A549 (cell line): ENCODE results near the gene MPPED1. TPM values are rescaled to one million over a fixed set of nuclear protein-coding genes. Genes with fewer than 3 reads are reported as not detected.

Source experiments
- ATAC-seq, 2 experiments: fragments of 200-7000 bp in 1 of 2; fragments of >200 bp in 1 of 2; cut with Nextera tagmentation in 1 of 2; cut with Tn5 transposase in 1 of 2; 3 replicates each; pipeline versions ENCODE4 v1.8.0 to v1.9.1; 2018 to 2020; ENCODE audit warnings: mild to moderate bottlenecking in 1 of 2, moderate library complexity in 1 of 2
- CTCF ChIA-PET: fragments of 300-600 bp; sonication (Branson Sonifier 250); formaldehyde crosslinking; extraction: SDS; loops from one replicate; lab custom pipeline; 2021; ENCODE audit warnings: antibody characterized with exemption, inconsistent platforms; lab: Yijun Ruan, JAX
- POLR2A ChIA-PET: fragments of 350-600 bp; formaldehyde crosslinking; extraction: SDS; loops from one replicate; lab custom pipeline; 2021; ENCODE audit warnings: antibody characterized with exemption, inconsistent platforms; lab: Yijun Ruan, JAX
- DNase-seq, 2 experiments: peaks; one replicate each; pipeline versions ENCODE4 v3.0.0 to v3.0.0-alpha.2; 2011 to 2016; ENCODE audit warnings: low read depth in 1 of 2, low spot score in 1 of 2
- FAIRE-seq: peaks from 2 replicates; lab custom pipeline; 2011; peaks lifted over from hg19 to GRCh38; lab: Jason Lieb, UNC
- H3K27ac ChIP-seq, 2 experiments: fragments of >200 bp; sonication (Bioruptor Twin); formaldehyde crosslinking; 3 replicates each; pipeline ENCODE4 v1.5.1; 2016 to 2017
- H3K4me1 ChIP-seq: fragments of >200 bp; sonication (Bioruptor Twin); formaldehyde crosslinking; 3 replicates; pipeline ENCODE4 v1.6.1; 2016
- H3K4me2 ChIP-seq: fragments of >200 bp; sonication (Bioruptor Twin); formaldehyde crosslinking; 3 replicates; pipeline ENCODE4 v1.6.1; 2016
- H3K4me3 ChIP-seq: fragments of >200 bp; sonication (Bioruptor Twin); formaldehyde crosslinking; 3 replicates; pipeline ENCODE4 v1.5.1; 2016
- H3K9me3 ChIP-seq: fragments of >200 bp; sonication (Bioruptor Twin); formaldehyde crosslinking; 3 replicates; pipeline ENCODE4 v1.6.1; 2016
- CBX2 ChIP-seq: fragments of 200-600 bp; sonication (generic); IDR thresholded peaks from 2 replicates; pipeline ENCODE4 v1.6.1; 2016; ENCODE audit warnings: low read depth, mild to moderate bottlenecking, borderline replicate concordance
- CBX8 ChIP-seq: fragments of 200-600 bp; sonication (generic); IDR thresholded peaks from 2 replicates; pipeline ENCODE4 v1.6.1; 2016
- CEBPB ChIP-seq, 2 experiments: fragments of >200 bp in 1 of 2; sonication (Bioruptor Twin) in 1 of 2; formaldehyde crosslinking in 1 of 2; IDR thresholded peaks; 2 replicates each; pipeline ENCODE4 v1.6.1; 2012 to 2016
- CHD4 ChIP-seq: fragments of 200-600 bp; sonication (generic); IDR thresholded peaks from 2 replicates; pipeline ENCODE4 v1.6.1; 2016; ENCODE audit warnings: antibody characterized with exemption, mild to moderate bottlenecking, borderline replicate concordance
- E2F6 ChIP-seq: IDR thresholded peaks from 2 replicates; pipeline ENCODE4 v1.6.1; 2012; ENCODE audit warnings: low read depth, borderline replicate concordance
- FOSB ChIP-seq: fragments of 250-450 bp; sonication (Bioruptor Pico); IDR thresholded peaks from 2 replicates; pipeline ENCODE4 v1.5.0; 2020; ENCODE audit warnings: mild to moderate bottlenecking, moderate library complexity
- FOSL2 ChIP-seq, 2 experiments: fragments of 450-650 bp in 1 of 2; fragments of >200 bp in 1 of 2; sonication (Bioruptor Twin) in 1 of 2; formaldehyde crosslinking; IDR thresholded peaks; 2 replicates each; pipeline versions ENCODE4 v1.5.0 to v1.6.1; 2016 to 2020; ENCODE audit warnings: mild to moderate bottlenecking in 1 of 2, moderate library complexity in 1 of 2
- HDAC2 ChIP-seq: fragments of 200-600 bp; sonication (generic); IDR thresholded peaks from 2 replicates; pipeline ENCODE4 v1.6.1; 2016
- HOXB13 ChIP-seq: fragments of 250-450 bp; sonication (Bioruptor Pico); IDR thresholded peaks from 2 replicates; pipeline ENCODE4 v1.5.0; 2020; ENCODE audit warnings: low read depth, mild to moderate bottlenecking, moderate library complexity
- JUN ChIP-seq, 2 experiments: fragments of >200 bp; sonication (Bioruptor Twin); formaldehyde crosslinking; IDR thresholded peaks; 2 replicates in 1 of 2; 3 replicates in 1 of 2; pipeline ENCODE4 v1.6.1; 2016 to 2017
- KDM1A ChIP-seq: fragments of 200-600 bp; sonication (generic); IDR thresholded peaks from 2 replicates; pipeline ENCODE4 v1.6.1; 2016; ENCODE audit warnings: low read depth, mild to moderate bottlenecking
- MAFK ChIP-seq: fragments of 450-650 bp; IDR thresholded peaks from 2 replicates; pipeline ENCODE4 v1.6.1; 2014; ENCODE audit not compliant: partially characterized antibody
- MAX ChIP-seq: IDR thresholded peaks from 2 replicates; pipeline ENCODE4 v1.6.1; 2012
- POLR2A ChIP-seq: IDR thresholded peaks from 2 replicates; pipeline ENCODE4 v1.6.1; 2012; ENCODE audit warnings: mild to moderate bottlenecking, low read length
- POLR2AphosphoS2 ChIP-seq: conservative IDR thresholded peaks from 2 replicates; pipeline ENCODE4 v1.6.1; 2012; ENCODE audit warnings: low read length, improper control_type of control experiment, inconsistent platforms
- RAD21 ChIP-seq, 2 experiments: fragments of >200 bp in 1 of 2; sonication (Bioruptor Twin) in 1 of 2; formaldehyde crosslinking in 1 of 2; IDR thresholded peaks in 1 of 2; conservative IDR thresholded peaks in 1 of 2; 2 replicates in 1 of 2; 3 replicates in 1 of 2; pipeline ENCODE4 v1.6.1; 2012 to 2018; ENCODE audit warnings: inconsistent platforms in 1 of 2
- TP53 ChIP-seq: fragments of 250-450 bp; sonication (Bioruptor Pico); IDR thresholded peaks from 2 replicates; pipeline ENCODE4 v1.5.0; 2021; ENCODE audit warnings: mild to moderate bottlenecking, moderate library complexity
- ZNF302 ChIP-seq: fragments of 250-450 bp; sonication (Bioruptor Pico); IDR thresholded peaks from 2 replicates; pipeline ENCODE4 v1.9.0; 2021; ENCODE audit warnings: inconsistent platforms, mild to moderate bottlenecking, moderate library complexity
- ZSCAN20 ChIP-seq: fragments of 250-450 bp; sonication (Bioruptor Pico); IDR thresholded peaks from 2 replicates; pipeline ENCODE4 v1.8.0; 2022; ENCODE audit warnings: mild to moderate bottlenecking, moderate library complexity
- WGBS: methylation state at CpG from one replicate; pipeline ENCODE4 v1.1.6; 2017; ENCODE audit errors: missing lambda C conversion rate; 5-methylcytosine and 5-hydroxymethylcytosine counted together
- polyA plus RNA-seq, 4 experiments: library from polyadenylated mRNA; depleted of rRNA in 3 of 4; stranded (reverse); fragments of >200 nt; fragmentation: RNase III in 1 of 4; extraction: RNeasy Plus Mini Kit Qiagen cat#74134 plus additional on column Dnase treatment in 1 of 4; gene quantifications; 2 replicates in 3 of 4; 3 replicates in 1 of 4; pipeline ENCODE4 v1.2.3, GENCODE V29; 2011 to 2017
- TF ChIP-seq, protein P1 (sequence below): IDR thresholded peaks from 2 replicates; pipeline ENCODE4 v1.6.1; 2012
- TF ChIP-seq, protein P2 (sequence below): fragments of 200-600 bp; sonication (generic); IDR thresholded peaks from 2 replicates; pipeline ENCODE4 v1.6.1; 2016; ENCODE audit warnings: antibody characterized with exemption, mild to moderate bottlenecking, moderate library complexity

The MPPED1 gene
- polyA plus RNA-seq, 2 of the 4 experiments (the other 2 are of a cell fraction), result not detected

DNA sequence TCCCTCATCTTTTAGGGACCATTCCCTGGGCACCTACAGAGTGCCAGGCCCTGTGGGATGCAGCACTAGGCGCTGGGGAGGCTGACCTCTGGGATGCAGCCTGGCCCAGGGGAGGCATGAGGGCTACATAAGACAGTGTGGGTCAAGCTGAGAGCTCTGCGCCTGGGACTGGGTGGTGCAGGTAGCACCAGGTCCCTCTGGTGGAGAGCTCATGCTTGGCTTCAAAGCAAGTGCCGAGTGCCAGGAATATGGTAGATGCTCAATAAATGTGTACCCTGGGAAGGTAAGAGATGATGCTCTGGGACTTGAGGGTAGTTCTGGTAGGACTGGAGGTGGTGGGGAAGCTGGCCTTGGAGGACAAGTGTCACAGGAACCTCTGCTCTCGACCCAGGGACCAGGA lies 2.0 kb upstream of the MPPED1 start:
- TF ChIP-seq FOSL2 (IDR thresholded peaks at IDR 0.05) (no peak), FOSL2 (CRISPR knock-in tag; IDR thresholded peaks at IDR 0.05) (no peak), FOSB (CRISPR knock-in tag) (no peak), E2F6 (no peak), POLR2A (no peak), CBX8 (no peak), ZNF302 (no peak), MAX (no peak), KDM1A (no peak), CHD4 (no peak), RAD21 (conservative IDR thresholded peaks at IDR 0.05 in 1 of 2, IDR thresholded peaks at IDR 0.05 in 1 of 2) (no peak), HDAC2 (no peak), ZSCAN20 (CRISPR knock-in tag) (no peak), POLR2AphosphoS2 (no peak), JUN (IDR thresholded peaks at IDR 0.05) (no peak)
- TF ChIP-seq, protein P1, sequence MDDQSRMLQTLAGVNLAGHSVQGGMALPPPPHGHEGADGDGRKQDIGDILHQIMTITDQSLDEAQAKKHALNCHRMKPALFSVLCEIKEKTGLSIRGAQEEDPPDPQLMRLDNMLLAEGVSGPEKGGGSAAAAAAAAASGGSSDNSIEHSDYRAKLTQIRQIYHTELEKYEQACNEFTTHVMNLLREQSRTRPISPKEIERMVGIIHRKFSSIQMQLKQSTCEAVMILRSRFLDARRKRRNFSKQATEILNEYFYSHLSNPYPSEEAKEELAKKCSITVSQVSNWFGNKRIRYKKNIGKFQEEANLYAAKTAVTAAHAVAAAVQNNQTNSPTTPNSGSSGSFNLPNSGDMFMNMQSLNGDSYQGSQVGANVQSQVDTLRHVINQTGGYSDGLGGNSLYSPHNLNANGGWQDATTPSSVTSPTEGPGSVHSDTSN, result no peak
- TF ChIP-seq, all 56 proteins: peak for 0
- no peak overlapping the region for H3K27ac ChIP-seq
- WGBS, result 0% methylated on average over 1 of the region's 4 CpGs
- ChIA-PET CTCF (no interaction called here), POLR2A (no interaction called here)
- DNase-seq (no peak), FAIRE-seq (no peak), ATAC-seq (peak in 1 of 2 experiments; percentile 51; a peak in 2 of 6 replicates)
- H3K4me1 ChIP-seq, result no peaks in the 10 kb centered on the region
- H3K4me3 ChIP-seq, result no peak overlapping the region
- H3K9me3 ChIP-seq, result no peaks in the 10 kb centered on the region
- no peak overlapping the region for H3K4me2 ChIP-seq

- H3K27ac ChIP-seq, result peak overlapping the region in 1 of 2 experiments; percentile 35; a peak in 1 of 6 replicates
- no peak for ATAC-seq
- H3K4me3 ChIP-seq, result peak overlapping the region; percentile 34; the same call in 2 of the 3 replicates
- peak overlapping the region; percentile 67 for H3K4me2 ChIP-seq
- TF ChIP-seq CBX2 (no peak), HOXB13 (no peak), CEBPB (IDR thresholded peaks at IDR 0.05) (no peak), TP53 (CRISPR knock-in tag) (no peak), FOSB (CRISPR knock-in tag) (no peak), MAFK (no peak), CHD4 (no peak)
- TF ChIP-seq, protein P2, sequence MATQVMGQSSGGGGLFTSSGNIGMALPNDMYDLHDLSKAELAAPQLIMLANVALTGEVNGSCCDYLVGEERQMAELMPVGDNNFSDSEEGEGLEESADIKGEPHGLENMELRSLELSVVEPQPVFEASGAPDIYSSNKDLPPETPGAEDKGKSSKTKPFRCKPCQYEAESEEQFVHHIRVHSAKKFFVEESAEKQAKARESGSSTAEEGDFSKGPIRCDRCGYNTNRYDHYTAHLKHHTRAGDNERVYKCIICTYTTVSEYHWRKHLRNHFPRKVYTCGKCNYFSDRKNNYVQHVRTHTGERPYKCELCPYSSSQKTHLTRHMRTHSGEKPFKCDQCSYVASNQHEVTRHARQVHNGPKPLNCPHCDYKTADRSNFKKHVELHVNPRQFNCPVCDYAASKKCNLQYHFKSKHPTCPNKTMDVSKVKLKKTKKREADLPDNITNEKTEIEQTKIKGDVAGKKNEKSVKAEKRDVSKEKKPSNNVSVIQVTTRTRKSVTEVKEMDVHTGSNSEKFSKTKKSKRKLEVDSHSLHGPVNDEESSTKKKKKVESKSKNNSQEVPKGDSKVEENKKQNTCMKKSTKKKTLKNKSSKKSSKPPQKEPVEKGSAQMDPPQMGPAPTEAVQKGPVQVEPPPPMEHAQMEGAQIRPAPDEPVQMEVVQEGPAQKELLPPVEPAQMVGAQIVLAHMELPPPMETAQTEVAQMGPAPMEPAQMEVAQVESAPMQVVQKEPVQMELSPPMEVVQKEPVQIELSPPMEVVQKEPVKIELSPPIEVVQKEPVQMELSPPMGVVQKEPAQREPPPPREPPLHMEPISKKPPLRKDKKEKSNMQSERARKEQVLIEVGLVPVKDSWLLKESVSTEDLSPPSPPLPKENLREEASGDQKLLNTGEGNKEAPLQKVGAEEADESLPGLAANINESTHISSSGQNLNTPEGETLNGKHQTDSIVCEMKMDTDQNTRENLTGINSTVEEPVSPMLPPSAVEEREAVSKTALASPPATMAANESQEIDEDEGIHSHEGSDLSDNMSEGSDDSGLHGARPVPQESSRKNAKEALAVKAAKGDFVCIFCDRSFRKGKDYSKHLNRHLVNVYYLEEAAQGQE, result no peak
- TF ChIP-seq, all 56 proteins: peak for 0
- FAIRE-seq, result no peak
- POLR2A ChIA-PET, result no interaction called here
- CTCF ChIA-PET, result no interaction called here
- no peak for DNase-seq
- H3K9me3 ChIP-seq, result no peaks in the 10 kb centered on the region
- 71% methylated on average over 30 of the region's 83 CpGs for WGBS
- H3K4me1 ChIP-seq, result no peaks in the 10 kb centered on the region
These were observed 560 bp upstream of the MPPED1 start for GRCh38 chr22:43411040-43411868.
